GM19240 (cell line): ENCODE data around the gene DLG5.

Source experiments
- DNase-seq: peaks from one replicate; pipeline ENCODE4 v3.0.0; 2011; ENCODE audit warnings: low spot score; ENCODE audit not compliant: insufficient read length

The DLG5 gene

DNA sequence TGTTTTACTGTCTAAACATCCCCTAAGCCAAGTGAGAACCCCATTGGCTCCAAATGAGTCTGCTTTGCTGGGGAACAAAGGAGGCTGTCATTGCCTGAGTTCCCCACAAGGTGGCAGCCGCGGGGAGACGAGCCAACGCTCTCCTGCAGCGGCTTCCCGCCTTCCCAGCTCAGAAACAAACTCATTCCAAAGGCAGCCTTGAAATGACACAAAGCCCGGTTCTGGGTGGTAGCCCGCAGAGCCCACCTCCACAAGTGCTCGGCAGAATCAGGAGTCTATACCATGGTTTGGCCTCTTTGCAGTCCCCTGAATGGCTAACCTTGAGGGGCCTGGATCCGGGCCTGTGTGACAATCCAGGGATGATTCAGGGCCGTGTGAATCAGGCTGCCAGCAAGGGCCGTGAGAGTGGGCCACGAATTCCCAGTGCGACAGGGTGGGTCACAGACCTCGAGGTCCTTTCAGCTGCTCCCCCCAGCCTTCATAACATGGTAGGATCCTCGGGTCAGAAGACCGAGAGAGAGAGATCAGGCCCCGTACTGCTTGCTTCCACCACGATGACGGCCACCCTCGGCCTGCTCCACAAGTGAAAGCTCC, 79.7 kb downstream of the DLG5 start:
- peak; percentile 70 for DNase-seq

DNA sequence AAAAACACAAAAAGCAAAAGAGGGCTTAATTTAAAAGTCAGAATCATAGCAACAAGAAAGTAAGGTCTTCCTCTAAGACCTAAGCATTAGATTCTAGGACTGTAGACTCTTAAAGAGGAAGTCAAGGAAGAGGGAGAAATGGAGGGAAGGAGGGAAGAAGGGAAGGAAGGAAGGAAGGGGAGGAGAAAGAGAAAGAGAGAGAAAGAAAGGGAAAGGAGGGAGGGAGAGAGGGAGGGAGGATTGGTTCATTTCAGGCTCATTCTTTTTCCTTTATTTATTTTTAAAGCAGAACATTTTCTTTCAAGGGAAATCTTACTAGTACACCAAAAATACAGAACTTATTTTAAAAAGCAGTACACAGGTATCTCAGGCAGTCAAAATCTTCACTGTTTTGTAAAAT, 81.1 kb downstream of the DLG5 start:
- DNase-seq: no peak

DNA sequence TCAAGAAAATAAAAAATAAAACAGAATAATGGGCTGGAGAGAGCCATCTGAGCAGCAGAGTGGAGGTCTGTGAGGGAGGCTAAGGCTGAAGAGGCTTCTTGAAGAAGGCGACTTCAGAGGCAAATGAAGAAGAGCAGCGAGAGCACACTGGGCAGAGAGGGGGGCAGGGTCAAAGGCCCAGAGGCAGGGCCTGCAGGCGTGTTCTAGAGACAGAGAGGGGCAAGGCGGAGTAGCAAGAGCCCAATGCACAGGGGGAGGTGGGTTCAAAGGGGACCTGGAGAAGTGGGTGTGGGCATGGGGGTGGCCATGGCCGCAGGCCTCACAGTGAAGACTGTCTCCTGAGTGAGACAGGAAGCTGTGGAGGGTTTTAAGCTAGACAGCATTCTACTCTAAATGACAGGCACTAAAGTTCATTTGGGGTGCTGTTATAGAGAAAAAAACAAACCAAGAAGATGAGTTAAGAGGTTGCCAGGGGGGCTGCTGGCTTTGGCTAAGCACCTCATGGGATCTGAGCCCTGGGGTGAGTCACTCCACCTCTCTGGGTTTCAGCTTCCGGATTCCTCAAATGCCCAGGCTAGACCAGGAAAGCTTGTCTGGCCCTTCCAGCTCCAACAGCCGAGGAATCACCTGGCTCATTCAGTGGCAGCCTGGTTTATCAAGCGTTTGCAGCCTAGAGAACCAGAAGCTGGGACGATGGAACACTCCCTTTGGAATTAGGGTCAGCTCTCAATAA, 81.7 kb downstream of the DLG5 start:
- no peak for DNase-seq

DNA sequence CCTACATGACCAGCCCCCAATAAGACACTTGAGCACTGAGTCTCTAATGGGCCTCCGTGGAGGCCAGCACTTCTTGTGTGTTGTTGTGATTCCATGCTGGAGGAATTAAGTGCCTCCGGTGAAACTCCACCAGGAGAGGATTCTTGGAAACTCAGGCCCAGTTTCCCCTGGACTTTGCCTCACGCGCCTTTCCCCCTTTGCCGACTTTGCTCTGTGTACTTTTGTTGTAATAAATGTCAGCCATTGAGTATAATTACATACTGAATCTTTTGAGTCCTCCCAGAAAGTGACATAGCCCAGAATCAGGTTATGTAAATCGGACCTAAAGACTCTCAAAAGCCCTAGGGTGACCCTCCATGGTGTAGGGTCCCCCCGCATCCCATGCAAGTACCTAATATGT, 82.4 kb downstream of the DLG5 start:
- DNase-seq: no peak

DNA sequence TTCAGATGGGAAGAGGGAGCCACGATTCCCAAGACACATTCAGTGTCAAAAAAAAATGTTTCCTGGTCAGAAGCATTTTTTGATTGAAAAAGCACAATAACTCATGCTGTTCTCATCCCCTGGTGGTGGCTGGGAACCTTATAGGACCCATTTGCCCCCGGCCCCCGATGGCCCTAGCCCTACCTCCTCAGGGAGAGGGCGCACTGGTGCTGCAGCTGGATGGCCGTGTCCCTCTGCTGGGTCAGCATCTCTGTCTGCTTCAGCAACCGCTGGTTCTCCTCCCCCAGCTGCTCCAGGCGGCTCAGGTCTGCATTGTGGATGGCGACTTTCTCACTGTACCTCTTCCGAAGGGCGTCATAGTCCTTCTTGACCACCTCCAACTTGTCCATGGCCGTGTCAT, 83.3 kb downstream of the DLG5 start:
- DNase-seq: no peak

DNA sequence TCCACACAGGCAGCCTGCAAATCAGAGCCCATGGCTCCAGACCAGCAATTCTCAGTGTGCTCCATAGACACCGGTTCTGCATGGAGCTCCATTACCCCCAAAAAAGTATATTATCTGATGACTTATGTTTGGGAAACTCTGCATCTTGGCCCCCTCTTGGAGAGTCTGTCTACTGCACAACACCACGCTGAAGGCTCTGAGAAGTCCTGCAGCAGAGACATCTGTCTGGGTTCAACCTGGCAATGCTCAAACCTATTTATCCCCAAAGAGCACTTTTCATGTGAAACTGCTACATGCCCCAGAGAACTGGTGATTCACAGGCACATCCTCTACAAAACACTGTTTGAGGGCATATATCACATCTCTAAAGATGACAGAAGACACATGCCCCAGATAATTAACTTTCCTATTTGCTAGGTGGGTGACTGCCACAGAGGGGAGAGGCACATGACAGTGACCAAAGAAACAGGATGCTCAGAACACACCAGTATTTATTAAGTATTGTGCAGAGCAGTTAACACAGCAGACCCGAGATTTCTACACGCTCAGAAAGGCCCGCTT, 83.8 kb downstream of the DLG5 start:
- DNase-seq: no peak

DNA sequence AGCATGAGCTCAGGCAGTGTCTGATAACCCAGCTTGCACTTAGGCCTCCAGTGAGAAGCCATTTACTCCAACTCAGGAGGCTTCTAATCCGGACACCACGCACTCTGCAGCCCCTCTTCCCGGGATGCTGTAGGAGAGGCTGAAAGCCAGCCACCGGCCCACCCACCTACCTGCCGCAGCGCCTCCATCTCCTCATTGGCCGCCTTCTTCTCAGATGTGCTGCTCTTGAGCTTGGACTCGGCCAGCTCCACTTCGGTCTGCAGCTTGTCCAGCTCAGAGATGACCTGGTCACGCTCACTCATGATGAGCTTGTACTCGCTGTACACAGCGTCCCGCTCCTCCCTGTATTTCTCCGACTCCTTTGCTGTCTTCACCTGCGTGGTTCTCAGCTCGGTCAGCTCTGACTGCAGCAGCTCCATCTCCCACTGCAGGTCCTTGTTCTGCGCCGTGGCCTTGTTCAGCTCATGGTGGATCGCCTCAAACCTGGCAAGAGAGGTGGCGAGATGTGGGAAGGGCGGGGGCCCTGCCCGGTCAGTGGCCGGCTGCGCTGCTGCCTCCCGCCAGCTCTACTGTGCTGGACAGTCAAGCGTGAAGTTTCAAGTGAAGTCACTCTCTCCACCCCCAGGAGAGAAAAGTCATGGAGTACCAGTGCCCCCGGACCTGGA, 84.7 kb downstream of the DLG5 start:
- no peak for DNase-seq

DNA sequence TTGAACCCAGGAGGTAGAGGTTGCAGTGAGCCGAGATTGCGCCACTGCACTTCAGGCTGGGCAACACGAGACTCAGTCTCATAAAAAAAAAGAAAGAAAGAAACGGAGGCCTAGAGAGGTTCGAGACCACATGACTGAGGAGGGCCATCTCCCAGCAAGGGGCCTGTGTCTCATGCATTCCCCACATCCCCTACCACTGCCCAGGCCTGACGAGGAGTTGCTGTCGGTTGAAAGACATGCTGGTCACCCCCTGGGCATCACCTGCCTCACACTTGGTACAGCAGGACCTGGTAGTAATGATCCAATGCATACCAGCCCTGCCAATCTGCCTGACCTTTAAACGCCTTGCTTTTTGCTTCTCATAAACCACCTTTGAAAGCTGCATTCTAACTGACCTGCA, 85.9 kb downstream of the DLG5 start:
- DNase-seq: no peak

DNA sequence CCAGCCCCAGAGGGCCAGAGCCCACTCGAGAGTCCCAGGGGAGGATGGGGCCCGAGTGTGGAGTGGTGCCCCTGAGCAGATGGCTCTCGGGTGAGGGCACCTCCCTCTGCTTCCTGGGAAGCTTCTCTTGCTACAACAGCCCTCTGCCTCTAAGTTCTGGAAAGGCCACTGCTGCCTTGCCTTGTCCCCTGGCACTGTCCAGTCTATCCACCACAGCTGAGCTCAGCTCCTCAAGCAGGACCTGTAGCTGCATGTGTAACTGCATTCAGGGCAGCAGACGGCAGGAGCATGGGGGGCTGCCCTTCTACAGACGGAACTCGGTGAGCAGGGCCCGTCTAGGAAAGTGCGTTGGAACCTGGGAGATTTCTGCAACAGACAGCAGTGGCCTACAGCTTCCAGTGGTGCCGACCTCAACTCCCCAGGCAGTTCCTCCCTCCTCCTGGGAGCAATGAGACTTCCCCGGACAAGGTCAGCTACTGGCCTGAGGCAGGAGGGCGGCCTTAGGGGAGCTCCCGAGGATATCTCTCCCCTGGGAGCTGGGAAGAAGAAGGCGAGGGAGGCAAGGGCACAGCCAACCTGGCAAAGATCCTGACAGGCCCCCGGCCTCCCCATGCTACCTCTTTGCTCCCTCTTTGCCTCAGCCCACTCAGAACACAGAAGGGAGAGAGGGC, 88.5 kb downstream of the DLG5 start:
- DNase-seq: no peak

DNA sequence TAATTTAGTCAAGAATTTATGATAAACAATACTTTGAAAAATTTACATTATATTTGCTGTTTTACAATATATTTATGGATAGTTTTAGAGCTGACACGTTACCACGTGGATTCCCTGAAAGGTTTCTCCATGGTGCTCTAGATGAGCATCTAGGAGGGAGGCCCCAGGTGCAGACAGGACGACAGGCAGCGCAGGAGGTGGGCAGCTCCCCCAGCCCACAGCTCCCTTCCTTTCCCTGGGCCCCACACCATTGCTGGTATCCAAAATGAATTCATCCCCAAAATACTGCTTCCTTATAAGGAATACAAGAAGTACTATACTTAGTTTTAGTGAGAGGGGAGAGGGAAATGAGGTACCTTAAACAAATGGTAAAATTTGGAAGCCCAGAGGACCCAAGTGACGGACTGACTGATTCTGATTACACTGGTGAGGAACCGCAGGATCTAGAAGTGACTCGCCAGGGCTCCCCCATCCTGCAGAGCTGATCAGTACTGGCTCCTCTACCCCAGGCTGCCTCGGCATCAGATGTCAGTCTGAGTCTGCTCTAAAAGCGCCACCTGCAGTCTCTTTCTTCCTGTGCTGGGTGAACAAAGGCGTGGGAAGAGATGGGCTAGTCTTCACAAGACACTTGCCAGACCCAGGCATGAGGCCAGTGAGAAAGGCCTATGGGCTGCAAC, 89.2 kb downstream of the DLG5 start:
- DNase-seq: peak; percentile 90

DNA sequence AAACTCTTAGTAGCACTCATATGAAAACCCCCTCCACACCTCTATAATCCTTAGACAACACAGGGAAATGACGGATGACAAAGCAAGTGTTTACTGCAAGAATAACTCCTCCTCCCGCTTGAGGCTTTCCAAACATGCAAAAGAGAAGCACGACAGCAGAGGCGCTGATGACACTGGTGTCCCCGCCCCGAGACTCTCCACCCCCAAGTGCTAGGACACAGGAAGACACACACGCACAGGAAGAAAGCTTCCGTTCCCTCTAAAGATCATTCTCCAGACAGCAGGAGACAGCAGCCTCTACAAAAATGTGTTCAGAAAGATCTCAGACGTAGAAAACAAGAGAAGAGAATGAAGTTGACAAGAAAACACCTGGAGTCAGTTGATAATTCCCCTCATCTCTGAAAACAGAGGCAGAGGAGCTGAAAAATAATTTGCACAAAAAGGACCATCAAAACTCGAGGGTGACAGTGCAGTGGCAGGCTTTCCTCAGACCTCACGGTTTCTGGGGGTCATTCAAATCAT, 90.2 kb downstream of the DLG5 start:
- peak; percentile 65 for DNase-seq

DNA sequence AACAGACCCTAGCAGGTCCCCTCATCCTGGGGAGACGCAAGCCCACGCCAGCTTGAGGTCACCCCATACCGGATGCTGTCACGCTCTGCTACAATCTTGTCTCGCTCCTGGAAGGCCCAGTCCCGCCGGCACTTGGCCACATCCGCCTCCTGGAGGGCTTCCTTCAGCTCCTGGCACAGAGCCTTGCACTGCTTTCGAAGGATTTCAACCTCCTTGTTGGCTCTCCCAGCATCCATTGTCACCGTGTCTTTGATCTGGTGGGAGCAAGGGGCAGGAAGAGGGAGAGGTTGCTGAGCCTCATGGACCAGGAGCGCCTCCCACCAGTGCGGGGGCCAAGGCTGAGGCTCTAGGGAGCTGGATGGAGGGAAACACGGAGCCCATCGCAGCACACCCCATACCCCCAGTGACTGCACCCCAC, 90.9 kb downstream of the DLG5 start:
- no peak for DNase-seq

DNA sequence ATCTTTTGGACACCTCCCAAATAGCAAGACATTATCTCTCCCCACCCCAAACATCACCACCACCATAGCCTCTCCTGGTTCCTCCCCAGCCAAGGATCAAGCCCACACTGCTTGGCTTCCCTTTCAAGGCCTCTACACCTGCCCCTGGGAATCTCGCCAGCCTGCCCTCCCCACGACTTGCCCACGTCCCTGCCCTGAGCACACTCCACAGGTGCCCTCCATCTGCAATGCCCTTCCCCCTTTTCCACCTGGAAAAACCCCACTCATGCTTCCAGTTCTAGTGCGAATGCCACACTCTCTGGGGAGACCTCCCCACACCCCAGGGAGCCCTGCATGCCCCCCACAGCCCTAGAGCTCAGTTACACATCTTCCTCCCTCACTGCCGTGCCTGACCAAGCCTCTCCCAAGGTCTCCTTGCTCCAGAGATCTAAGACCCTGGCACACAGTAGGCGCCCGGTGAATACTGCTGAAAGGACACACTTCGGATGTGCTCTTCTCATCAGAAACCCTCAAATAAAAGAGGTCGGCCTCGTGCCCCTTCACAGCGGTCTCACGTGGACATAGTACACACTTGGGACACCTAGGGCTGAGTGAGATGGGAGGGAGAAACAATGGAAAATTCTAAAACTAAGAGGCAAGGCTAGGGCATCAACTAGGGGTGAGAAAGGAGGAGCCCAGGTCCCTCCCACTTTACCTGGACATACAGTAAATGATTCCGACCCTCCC, 91.4 kb downstream of the DLG5 start:
- no peak for DNase-seq

DNA sequence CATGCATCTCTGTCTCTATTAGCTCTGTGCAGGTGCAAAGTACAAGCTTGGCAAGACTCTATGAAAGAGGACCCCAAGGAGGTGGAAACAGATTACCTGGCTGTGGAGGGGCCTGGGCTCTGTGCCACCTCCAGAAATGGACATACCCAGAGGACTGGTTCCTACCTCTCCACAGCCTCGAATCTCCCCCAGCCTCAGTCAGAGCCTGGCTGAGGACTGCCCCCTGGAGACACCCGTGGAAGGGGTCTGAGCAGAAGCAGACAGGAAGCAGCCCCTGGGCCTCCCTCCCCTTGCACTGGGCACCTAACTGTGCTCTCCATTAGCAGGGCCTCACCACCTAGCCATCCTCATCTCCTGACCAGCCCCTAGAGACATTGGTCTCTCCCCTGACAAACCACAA, 92.0 kb downstream of the DLG5 start:
- DNase-seq: no peak

DNA sequence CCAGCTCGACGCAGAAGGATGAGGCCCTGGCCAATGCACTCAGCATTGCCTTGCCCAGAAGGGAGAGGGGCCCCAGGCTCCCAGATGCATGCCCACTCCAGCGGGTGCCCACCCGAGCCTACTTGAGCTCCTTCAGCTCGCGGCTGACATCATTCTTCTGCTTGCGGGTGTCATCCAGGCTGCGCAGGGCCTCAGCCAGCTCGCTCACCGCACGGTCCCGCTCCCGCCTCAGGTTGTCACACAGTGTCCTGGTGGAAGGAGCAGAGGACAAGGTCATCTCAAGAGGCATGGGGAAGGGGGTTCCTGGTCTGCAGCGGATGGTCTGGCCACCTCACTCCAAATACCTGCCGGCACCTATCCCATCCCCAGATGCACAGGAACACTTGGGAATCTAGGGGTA, 92.8 kb downstream of the DLG5 start:
- no peak for DNase-seq

DNA sequence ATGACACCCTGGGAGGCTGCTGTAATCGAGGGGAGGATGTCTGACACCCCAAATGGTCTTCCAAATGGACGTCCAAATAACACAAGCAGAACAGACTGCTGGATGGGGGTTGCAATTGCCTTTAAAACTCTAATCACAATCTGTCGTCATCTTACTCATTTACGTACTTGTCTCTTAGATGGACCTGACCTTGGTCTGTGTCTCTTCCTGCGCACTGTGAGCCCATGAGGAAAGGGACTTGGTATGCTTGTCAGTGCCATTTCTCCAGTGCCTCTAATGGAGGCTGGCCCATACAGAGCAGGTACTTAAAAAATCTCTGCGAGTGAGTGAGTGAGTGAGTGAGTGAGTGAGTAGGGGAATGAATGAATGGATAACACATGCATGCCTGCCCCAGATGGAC, 93.3 kb downstream of the DLG5 start:
- no peak for DNase-seq

DNA sequence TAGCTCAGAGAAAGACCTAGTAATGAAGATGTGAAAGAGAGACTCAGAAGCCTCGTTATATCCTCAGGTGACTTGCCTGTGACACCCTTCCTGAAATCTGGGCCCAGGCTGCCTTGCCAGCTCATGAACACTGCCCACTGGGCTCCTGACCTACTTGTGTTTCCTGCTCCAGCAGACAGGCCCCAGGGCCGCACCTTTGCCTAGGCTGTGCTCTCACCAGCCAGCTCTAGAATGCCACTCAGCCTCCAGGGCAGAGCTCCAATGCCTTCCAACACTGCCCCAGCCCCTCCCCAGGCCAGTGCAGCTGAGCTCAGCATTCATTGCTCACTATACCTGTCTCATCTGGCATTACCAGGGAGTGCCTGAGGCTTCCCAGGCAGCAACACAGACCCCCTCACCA, 94.3 kb downstream of the DLG5 start:
- DNase-seq: no peak

DNA sequence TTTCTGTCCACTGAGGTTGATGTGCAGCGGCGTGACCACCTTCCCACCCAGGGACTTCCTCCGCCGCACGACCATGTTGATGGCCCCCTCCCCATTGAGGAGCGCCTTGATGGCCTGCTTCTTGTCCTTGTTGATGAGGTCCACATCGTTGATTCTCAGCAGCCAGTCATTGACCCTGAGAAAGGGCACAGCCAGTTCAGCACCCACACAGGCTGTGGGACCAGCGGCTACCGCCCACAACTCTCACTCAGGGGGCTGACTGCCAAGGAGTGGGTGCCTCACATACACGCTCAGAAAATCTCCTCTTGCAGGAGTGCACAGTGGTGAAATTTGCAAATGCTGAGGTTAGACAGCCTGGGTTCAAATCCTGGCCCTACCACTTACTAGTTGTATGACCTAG, 97.2 kb downstream of the DLG5 start:
- no peak for DNase-seq

DNA sequence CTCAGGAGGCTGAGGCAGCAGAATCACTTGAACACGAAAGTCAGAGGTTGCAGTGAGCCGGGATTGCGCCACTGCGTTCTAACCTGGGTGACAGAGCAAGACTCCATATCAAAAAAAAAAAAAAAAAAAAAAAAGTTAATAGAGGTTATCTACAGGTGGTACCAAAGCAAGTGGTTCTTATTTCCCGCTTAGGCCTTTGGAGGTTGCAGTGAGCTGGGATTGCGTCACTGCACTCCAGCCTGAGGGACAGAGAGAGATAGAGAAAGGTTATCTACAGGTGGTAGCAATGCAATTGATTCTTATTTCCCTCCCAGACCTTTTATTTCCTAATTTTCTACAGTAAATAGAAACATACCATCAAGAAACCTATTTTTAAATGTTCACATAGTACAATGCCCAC, 98.2 kb downstream of the DLG5 start:
- DNase-seq: no peak

DNA sequence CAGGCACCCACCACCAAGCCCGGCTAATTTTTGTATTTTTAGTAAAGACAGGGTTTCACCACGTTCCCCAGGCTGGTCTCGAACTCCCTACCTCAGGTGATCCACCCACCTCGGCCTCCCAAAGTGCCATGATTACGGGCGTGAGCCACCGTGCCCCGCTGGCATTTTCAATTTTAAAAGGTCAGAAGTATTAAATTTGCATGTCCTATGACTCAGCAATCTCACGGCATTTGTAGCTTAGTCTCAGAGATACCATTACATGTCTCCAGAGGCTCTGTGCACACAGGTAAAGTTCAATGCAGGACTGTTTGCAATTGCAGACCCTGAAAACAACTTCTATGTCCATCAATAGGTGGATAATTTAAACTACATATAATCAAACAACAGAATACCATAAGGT, 99.2 kb downstream of the DLG5 start:
- no peak for DNase-seq

DNA sequence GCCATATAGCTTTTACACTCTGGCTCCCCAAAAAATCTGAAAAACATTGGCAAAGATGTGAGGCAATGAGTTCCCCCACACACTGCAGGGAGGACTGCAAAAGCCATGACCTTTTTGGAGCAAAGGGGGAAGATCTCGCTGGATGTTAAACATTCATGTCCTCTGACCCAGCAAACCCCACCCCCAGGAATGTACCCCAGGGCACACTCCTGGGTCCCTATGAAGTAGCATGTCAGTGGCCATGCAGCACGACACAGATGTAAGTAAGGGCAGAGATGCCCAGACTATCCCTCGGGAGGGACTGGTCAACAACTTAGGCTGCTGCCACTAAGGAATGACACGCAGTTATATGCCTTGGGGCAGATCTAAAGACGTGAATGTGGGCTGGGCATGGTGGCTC, 100.6 kb downstream of the DLG5 start:
- no peak for DNase-seq
